SK-N-SH treated with all-trans-retinoic acid at 6 μM for 48 hours (cell line): Measurements from ENCODE around the gene SASH1.

Experiments used
- ATAC-seq: fragments of 200-7000 bp; cut with Tn5 transposase; 3 replicates; pipeline ENCODE4 v1.9.1; 2020; ENCODE audit warnings: mild to moderate bottlenecking, moderate library complexity
- ARNTL ChIP-seq: fragments of 450-650 bp; formaldehyde crosslinking; IDR thresholded peaks from 2 replicates; pipeline ENCODE4 v1.5.0; 2020; ENCODE audit warnings: low read depth, mild to moderate bottlenecking, moderate library complexity, borderline replicate concordance
- BACH2 ChIP-seq: fragments of 250-450 bp; sonication (Bioruptor Pico); IDR thresholded peaks from 2 replicates; pipeline ENCODE4 v1.9.0; 2021; ENCODE audit warnings: mild to moderate bottlenecking, borderline replicate concordance
- CREB5 ChIP-seq: fragments of 250-450 bp; sonication (Bioruptor Pico); IDR thresholded peaks from 2 replicates; pipeline ENCODE4 v1.5.1; 2020; ENCODE audit warnings: low read depth, mild to moderate bottlenecking, moderate library complexity
- CSDC2 ChIP-seq: fragments of 250-450 bp; sonication (Bioruptor Pico); IDR thresholded peaks from 2 replicates; pipeline ENCODE4 v1.5.0; 2020; ENCODE audit warnings: mild to moderate bottlenecking, moderate library complexity
- CSRNP3 ChIP-seq: fragments of 250-450 bp; sonication (Bioruptor Pico); IDR thresholded peaks from 2 replicates; pipeline ENCODE4 v1.5.1; 2021; ENCODE audit warnings: mild to moderate bottlenecking, moderate library complexity
- ESRRG ChIP-seq: fragments of 250-450 bp; sonication (Bioruptor Pico); IDR thresholded peaks from 2 replicates; pipeline ENCODE4 v1.6.1; 2021; ENCODE audit warnings: mild to moderate bottlenecking
- GLIS3 ChIP-seq: fragments of 250-450 bp; sonication (Bioruptor Pico); IDR thresholded peaks from 2 replicates; pipeline ENCODE4 v1.5.0; 2020; ENCODE audit warnings: mild to moderate bottlenecking, moderate library complexity
- ISL1 ChIP-seq: fragments of 250-450 bp; sonication (Bioruptor Pico); IDR thresholded peaks from 2 replicates; pipeline ENCODE4 v2.1.2; 2022; ENCODE audit warnings: mild to moderate bottlenecking, moderate library complexity
- OSR1 ChIP-seq: fragments of 250-450 bp; sonication (Bioruptor Pico); IDR thresholded peaks from 2 replicates; pipeline ENCODE4 v1.8.0; 2022; ENCODE audit warnings: moderate library complexity, mild to moderate bottlenecking, inconsistent platforms
- PATZ1 ChIP-seq: fragments of 250-450 bp; sonication (Bioruptor Pico); IDR thresholded peaks from 2 replicates; pipeline ENCODE4 v1.8.0; 2020; ENCODE audit warnings: mild to moderate bottlenecking, moderate library complexity, borderline replicate concordance
- POU6F1 ChIP-seq: fragments of 250-450 bp; sonication (Bioruptor Pico); IDR thresholded peaks from 2 replicates; pipeline ENCODE4 v1.8.0; 2021; ENCODE audit warnings: low read depth, mild to moderate bottlenecking, moderate library complexity, borderline replicate concordance
- PPARA ChIP-seq: fragments of 250-450 bp; sonication (Bioruptor Pico); IDR thresholded peaks from 2 replicates; pipeline ENCODE4 v1.5.0; 2020; ENCODE audit warnings: mild to moderate bottlenecking, borderline replicate concordance
- RARB ChIP-seq: fragments of 250-450 bp; sonication (Bioruptor Pico); IDR thresholded peaks from 2 replicates; pipeline ENCODE4 v1.8.0; 2021; ENCODE audit warnings: mild to moderate bottlenecking, moderate library complexity
- SNAI2 ChIP-seq: fragments of 250-450 bp; sonication (Bioruptor Pico); IDR thresholded peaks from 2 replicates; pipeline ENCODE4 v1.5.0; 2020; ENCODE audit warnings: mild to moderate bottlenecking, moderate library complexity
- TCF4 ChIP-seq: fragments of 250-450 bp; sonication (Bioruptor Pico); IDR thresholded peaks from 2 replicates; pipeline ENCODE4 v1.8.0; 2021; ENCODE audit warnings: mild to moderate bottlenecking, moderate library complexity, borderline replicate concordance
- TOX ChIP-seq: fragments of 250-450 bp; sonication (Bioruptor Pico); IDR thresholded peaks from 2 replicates; pipeline ENCODE4 v1.8.0; 2021; ENCODE audit warnings: mild to moderate bottlenecking, moderate library complexity, borderline replicate concordance
- TSHZ2 ChIP-seq: fragments of 250-450 bp; sonication (Bioruptor Pico); IDR thresholded peaks from 2 replicates; pipeline ENCODE4 v1.5.0; 2020; ENCODE audit warnings: mild to moderate bottlenecking, moderate library complexity
- ZC3H10 ChIP-seq: fragments of 250-450 bp; sonication (Bioruptor Pico); IDR thresholded peaks from 2 replicates; pipeline ENCODE4 v1.5.1; 2021; ENCODE audit warnings: mild to moderate bottlenecking, moderate library complexity
- ZFP3 ChIP-seq: fragments of 250-450 bp; sonication (Bioruptor Pico); IDR thresholded peaks from 2 replicates; pipeline ENCODE4 v1.5.0; 2020; ENCODE audit warnings: mild to moderate bottlenecking, moderate library complexity
- ZFP30 ChIP-seq: fragments of 450-650 bp; formaldehyde crosslinking; IDR thresholded peaks from 2 replicates; pipeline ENCODE4 v1.5.0; 2022; ENCODE audit warnings: mild to moderate bottlenecking, moderate library complexity
- ZNF565 ChIP-seq: fragments of 450-650 bp; formaldehyde crosslinking; conservative IDR thresholded peaks from 2 replicates; pipeline ENCODE4 v1.5.0; 2020; ENCODE audit warnings: low read depth, mild to moderate bottlenecking, moderate library complexity
- ZNF70 ChIP-seq: fragments of 450-650 bp; formaldehyde crosslinking; IDR thresholded peaks from 2 replicates; pipeline ENCODE4 v1.5.0; 2020; ENCODE audit warnings: mild to moderate bottlenecking, moderate library complexity
- ZNF8 ChIP-seq: fragments of 450-650 bp; formaldehyde crosslinking; IDR thresholded peaks from 2 replicates; pipeline ENCODE4 v1.5.0; 2020; ENCODE audit warnings: mild to moderate bottlenecking, moderate library complexity

Gene SASH1

GRCh38 chr6:148413321-148414091 lies 70.9 kb downstream of the SASH1 start:
- TF ChIP-seq ARNTL (no peak), TCF4 (CRISPR knock-in tag) (no peak), ESRRG (CRISPR knock-in tag) (no peak), ISL1 (CRISPR knock-in tag) (no peak), CSRNP3 (CRISPR knock-in tag) (no peak), RARB (no peak), ZNF8 (CRISPR knock-in tag) (no peak), POU6F1 (CRISPR knock-in tag) (no peak), BACH2 (CRISPR knock-in tag) (no peak), ZC3H10 (CRISPR knock-in tag) (no peak)
- ATAC-seq: no peak

GRCh38 chr6:148414092-148414489 lies 71.5 kb downstream of the SASH1 start:
- TF ChIP-seq ZNF8 (CRISPR knock-in tag): no peak
- ATAC-seq: no peak

- ATAC-seq: peak; percentile 96
- no peak for TF ChIP-seq RARB
- no peak for TF ChIP-seq SNAI2 (CRISPR knock-in tag)
- TF ChIP-seq ESRRG (CRISPR knock-in tag): no peak
- no peak for TF ChIP-seq TSHZ2 (CRISPR knock-in tag)
- no peak for TF ChIP-seq PPARA (CRISPR knock-in tag)
- no peak for TF ChIP-seq OSR1
- TF ChIP-seq ZFP3 (CRISPR knock-in tag): no peak
- no peak for TF ChIP-seq ZNF8 (CRISPR knock-in tag)
- TF ChIP-seq ARNTL: no peak
- no peak for TF ChIP-seq GLIS3 (CRISPR knock-in tag)
- no peak for TF ChIP-seq TCF4 (CRISPR knock-in tag)
- TF ChIP-seq ISL1 (CRISPR knock-in tag): no peak
- no peak for TF ChIP-seq ZNF565 (CRISPR knock-in tag)
- TF ChIP-seq TOX (CRISPR knock-in tag): no peak
- TF ChIP-seq ZFP30 (CRISPR knock-in tag): no peak
- TF ChIP-seq PATZ1 (CRISPR knock-in tag): no peak
- no peak for TF ChIP-seq BACH2 (CRISPR knock-in tag)
- TF ChIP-seq ZNF70 (CRISPR knock-in tag): no peak
- no peak for TF ChIP-seq CREB5
- no peak for TF ChIP-seq CSDC2 (CRISPR knock-in tag)
- TF ChIP-seq, all 23 proteins: peak for 0
These were observed 72.2 kb downstream of the SASH1 start for GRCh38 chr6:148414836-148415235.
